Measurements from ENCODE around the gene CD320. TPM values are rescaled to one million over a fixed set of nuclear protein-coding genes. Genes with fewer than 3 reads are reported as not detected.

Gene CD320
- polyA plus RNA-seq, 2 of the 4 experiments (the other 2 are of a cell fraction): 28.8 to 54.1 TPM

DNA sequence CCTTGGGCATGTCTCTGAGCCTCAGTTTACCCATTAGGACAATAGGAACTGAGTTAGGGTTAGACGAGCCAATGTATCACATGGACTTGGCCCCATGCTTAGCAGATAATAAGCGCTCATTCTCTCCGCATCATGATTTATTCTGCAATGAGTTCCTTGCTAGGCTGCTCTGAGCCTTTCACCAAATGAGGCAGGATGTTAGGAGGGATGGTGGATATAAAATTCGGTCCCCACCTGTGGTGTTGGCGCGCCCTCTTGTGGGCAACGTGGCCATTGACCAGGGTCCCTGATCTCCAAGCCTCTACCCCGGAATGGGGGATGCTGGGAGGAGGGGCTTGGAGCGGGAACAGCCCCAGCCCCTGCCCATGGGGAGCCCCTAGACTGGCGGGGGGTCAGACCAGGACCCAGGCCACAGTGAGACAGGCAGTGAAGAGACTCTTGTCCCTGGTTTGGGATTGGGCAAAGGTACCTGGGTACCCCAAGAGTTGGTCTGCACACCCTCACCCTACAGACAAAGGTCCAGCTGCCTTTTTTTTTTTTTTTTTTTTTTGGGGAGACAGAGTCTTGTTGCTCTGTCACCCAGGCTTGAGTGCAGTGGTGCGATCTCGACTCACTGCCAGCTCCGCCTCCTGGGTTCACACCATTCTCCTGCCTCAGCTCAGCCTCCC is 55.1 kb downstream of the CD320 start:
- WGBS (ENCODE audit: missing lambda C conversion rate): 7% methylated on average over 10 of the region's 13 CpGs
- TF ChIP-seq, protein P1, sequence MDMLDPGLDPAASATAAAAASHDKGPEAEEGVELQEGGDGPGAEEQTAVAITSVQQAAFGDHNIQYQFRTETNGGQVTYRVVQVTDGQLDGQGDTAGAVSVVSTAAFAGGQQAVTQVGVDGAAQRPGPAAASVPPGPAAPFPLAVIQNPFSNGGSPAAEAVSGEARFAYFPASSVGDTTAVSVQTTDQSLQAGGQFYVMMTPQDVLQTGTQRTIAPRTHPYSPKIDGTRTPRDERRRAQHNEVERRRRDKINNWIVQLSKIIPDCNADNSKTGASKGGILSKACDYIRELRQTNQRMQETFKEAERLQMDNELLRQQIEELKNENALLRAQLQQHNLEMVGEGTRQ (IDR thresholded peaks at IDR 0.05): no peak
- TF ChIP-seq, protein P2, sequence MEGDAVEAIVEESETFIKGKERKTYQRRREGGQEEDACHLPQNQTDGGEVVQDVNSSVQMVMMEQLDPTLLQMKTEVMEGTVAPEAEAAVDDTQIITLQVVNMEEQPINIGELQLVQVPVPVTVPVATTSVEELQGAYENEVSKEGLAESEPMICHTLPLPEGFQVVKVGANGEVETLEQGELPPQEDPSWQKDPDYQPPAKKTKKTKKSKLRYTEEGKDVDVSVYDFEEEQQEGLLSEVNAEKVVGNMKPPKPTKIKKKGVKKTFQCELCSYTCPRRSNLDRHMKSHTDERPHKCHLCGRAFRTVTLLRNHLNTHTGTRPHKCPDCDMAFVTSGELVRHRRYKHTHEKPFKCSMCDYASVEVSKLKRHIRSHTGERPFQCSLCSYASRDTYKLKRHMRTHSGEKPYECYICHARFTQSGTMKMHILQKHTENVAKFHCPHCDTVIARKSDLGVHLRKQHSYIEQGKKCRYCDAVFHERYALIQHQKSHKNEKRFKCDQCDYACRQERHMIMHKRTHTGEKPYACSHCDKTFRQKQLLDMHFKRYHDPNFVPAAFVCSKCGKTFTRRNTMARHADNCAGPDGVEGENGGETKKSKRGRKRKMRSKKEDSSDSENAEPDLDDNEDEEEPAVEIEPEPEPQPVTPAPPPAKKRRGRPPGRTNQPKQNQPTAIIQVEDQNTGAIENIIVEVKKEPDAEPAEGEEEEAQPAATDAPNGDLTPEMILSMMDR (IDR thresholded peaks at IDR 0.05): peak; percentile 80
- TF ChIP-seq SMC3 (IDR thresholded peaks at IDR 0.05) (peak; percentile 88), RAD21 (conservative IDR thresholded peaks at IDR 0.05 in 1 of 2, IDR thresholded peaks at IDR 0.05 in 1 of 2) (peak; percentile 94 to 95), ZC3H11A (IDR thresholded peaks at IDR 0.05) (no peak), RARB (CRISPR knock-in tag; IDR thresholded peaks at IDR 0.05) (no peak), ZFP36 (IDR thresholded peaks at IDR 0.05; ENCODE audit: borderline replicate concordance, partially characterized antibody) (no peak), ESRRA (IDR thresholded peaks at IDR 0.05; ENCODE audit: borderline replicate concordance, low read length) (no peak), TP53 (CRISPR knock-in tag; IDR thresholded peaks at IDR 0.05) (no peak), KDM5A (IDR thresholded peaks at IDR 0.05) (no peak)
- TF ChIP-seq, protein P3, sequence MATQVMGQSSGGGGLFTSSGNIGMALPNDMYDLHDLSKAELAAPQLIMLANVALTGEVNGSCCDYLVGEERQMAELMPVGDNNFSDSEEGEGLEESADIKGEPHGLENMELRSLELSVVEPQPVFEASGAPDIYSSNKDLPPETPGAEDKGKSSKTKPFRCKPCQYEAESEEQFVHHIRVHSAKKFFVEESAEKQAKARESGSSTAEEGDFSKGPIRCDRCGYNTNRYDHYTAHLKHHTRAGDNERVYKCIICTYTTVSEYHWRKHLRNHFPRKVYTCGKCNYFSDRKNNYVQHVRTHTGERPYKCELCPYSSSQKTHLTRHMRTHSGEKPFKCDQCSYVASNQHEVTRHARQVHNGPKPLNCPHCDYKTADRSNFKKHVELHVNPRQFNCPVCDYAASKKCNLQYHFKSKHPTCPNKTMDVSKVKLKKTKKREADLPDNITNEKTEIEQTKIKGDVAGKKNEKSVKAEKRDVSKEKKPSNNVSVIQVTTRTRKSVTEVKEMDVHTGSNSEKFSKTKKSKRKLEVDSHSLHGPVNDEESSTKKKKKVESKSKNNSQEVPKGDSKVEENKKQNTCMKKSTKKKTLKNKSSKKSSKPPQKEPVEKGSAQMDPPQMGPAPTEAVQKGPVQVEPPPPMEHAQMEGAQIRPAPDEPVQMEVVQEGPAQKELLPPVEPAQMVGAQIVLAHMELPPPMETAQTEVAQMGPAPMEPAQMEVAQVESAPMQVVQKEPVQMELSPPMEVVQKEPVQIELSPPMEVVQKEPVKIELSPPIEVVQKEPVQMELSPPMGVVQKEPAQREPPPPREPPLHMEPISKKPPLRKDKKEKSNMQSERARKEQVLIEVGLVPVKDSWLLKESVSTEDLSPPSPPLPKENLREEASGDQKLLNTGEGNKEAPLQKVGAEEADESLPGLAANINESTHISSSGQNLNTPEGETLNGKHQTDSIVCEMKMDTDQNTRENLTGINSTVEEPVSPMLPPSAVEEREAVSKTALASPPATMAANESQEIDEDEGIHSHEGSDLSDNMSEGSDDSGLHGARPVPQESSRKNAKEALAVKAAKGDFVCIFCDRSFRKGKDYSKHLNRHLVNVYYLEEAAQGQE (IDR thresholded peaks at IDR 0.05): no peak
- ATAC-seq: peak; percentile 87 to 93
- peak; percentile 68 to 74 for DNase-seq (ENCODE audit: low read depth in 1 of 2, low spot score in 1 of 2)
- no peak for FAIRE-seq
- CTCF ChIA-PET: interaction anchor here (0.7 to 4.6 kb wide), 37 partner anchors 9 to 890 kb away, joined by 3 to 64 read pairs (median 4); partner anchors contain the start of gene TIMM44
- no peaks in the 10 kb centered on the region for H3K9me3 ChIP-seq
- H3K27ac ChIP-seq: no peak overlapping the region
- H3K4me1 ChIP-seq: no peaks in the 10 kb centered on the region
- POLR2A ChIA-PET: interaction anchor here (0.7 to 1.0 kb wide), 2 partner anchors 98 to 309 kb away, joined by 4 read pairs; partner anchors contain the start of gene TIMM44
- H3K4me3 ChIP-seq: no peak overlapping the region
- H3K4me2 ChIP-seq: no peak overlapping the region

Other genes with a start within 250 kb of the CD320 start
- 0.01 TPM in 1 of 2 replicates, not detected in the other for gene FBN3, start 158.8 kb downstream of the CD320 start, polyA plus RNA-seq (2011; rRNA removed)
- not detected in 3 replicates for gene FBN3, start 158.8 kb downstream of the CD320 start, polyA plus RNA-seq (2017; fragmentation: RNase III; extraction: RNeasy Plus Mini Kit Qiagen cat#74134 plus additional on column Dnase treatment)
- gene CERS4, start 99.0 kb downstream of the CD320 start, polyA plus RNA-seq (2011; rRNA removed): 5.0 and 5.9 TPM in 2 replicates
- 1.5 to 2.4 TPM (median 2.1 TPM) in 3 replicates for gene CERS4, start 99.0 kb downstream of the CD320 start, polyA plus RNA-seq (2017; fragmentation: RNase III; extraction: RNeasy Plus Mini Kit Qiagen cat#74134 plus additional on column Dnase treatment)
- 29.7 and 44.5 TPM in 2 replicates for gene NDUFA7, start 13.0 kb upstream of the CD320 start, polyA plus RNA-seq (2011; rRNA removed)
- gene NDUFA7, start 13.0 kb upstream of the CD320 start, polyA plus RNA-seq (2017; fragmentation: RNase III; extraction: RNeasy Plus Mini Kit Qiagen cat#74134 plus additional on column Dnase treatment): 29.0 to 44.0 TPM (median 40.2 TPM) in 3 replicates
- 374 and 406 TPM in 2 replicates for gene RPS28, start 13.1 kb upstream of the CD320 start, polyA plus RNA-seq (2011; rRNA removed)
- gene RPS28, start 13.1 kb upstream of the CD320 start, polyA plus RNA-seq (2017; fragmentation: RNase III; extraction: RNeasy Plus Mini Kit Qiagen cat#74134 plus additional on column Dnase treatment): 399 to 449 TPM (median 404 TPM) in 3 replicates
- gene KANK3, start 34.9 kb upstream of the CD320 start, polyA plus RNA-seq (2011; rRNA removed): 1.0 and 1.2 TPM in 2 replicates
- 1.5 to 1.6 TPM (median 1.5 TPM) in 3 replicates for gene KANK3, start 34.9 kb upstream of the CD320 start, polyA plus RNA-seq (2017; fragmentation: RNase III; extraction: RNeasy Plus Mini Kit Qiagen cat#74134 plus additional on column Dnase treatment)
- gene ANGPTL4, start 55.8 kb upstream of the CD320 start, polyA plus RNA-seq (2011; rRNA removed): 30.8 and 32.6 TPM in 2 replicates
- gene ANGPTL4, start 55.8 kb upstream of the CD320 start, polyA plus RNA-seq (2017; fragmentation: RNase III; extraction: RNeasy Plus Mini Kit Qiagen cat#74134 plus additional on column Dnase treatment): 12.3 to 18.1 TPM (median 15.1 TPM) in 3 replicates
- gene RAB11B, start 82.0 kb upstream of the CD320 start, polyA plus RNA-seq (2011; rRNA removed): 22.3 and 25.1 TPM in 2 replicates
- 86.7 to 95.7 TPM (median 93.7 TPM) in 3 replicates for gene RAB11B, start 82.0 kb upstream of the CD320 start, polyA plus RNA-seq (2017; fragmentation: RNase III; extraction: RNeasy Plus Mini Kit Qiagen cat#74134 plus additional on column Dnase treatment)
- gene MARCHF2, start 104.9 kb upstream of the CD320 start, polyA plus RNA-seq (2011; rRNA removed): 12.4 and 12.8 TPM in 2 replicates
- 13.1 to 15.3 TPM (median 13.2 TPM) in 3 replicates for gene MARCHF2, start 104.9 kb upstream of the CD320 start, polyA plus RNA-seq (2017; fragmentation: RNase III; extraction: RNeasy Plus Mini Kit Qiagen cat#74134 plus additional on column Dnase treatment)
- 94.1 and 168 TPM in 2 replicates for gene HNRNPM, start 136.6 kb upstream of the CD320 start, polyA plus RNA-seq (2011; rRNA removed)
- gene HNRNPM, start 136.6 kb upstream of the CD320 start, polyA plus RNA-seq (2017; fragmentation: RNase III; extraction: RNeasy Plus Mini Kit Qiagen cat#74134 plus additional on column Dnase treatment): 334 to 352 TPM (median 348 TPM) in 3 replicates
- gene PRAM1, start 194.3 kb upstream of the CD320 start, polyA plus RNA-seq (2011; rRNA removed): 0.07 TPM in 1 of 2 replicates, not detected in the other
- gene PRAM1, start 194.3 kb upstream of the CD320 start, polyA plus RNA-seq (2017; fragmentation: RNase III; extraction: RNeasy Plus Mini Kit Qiagen cat#74134 plus additional on column Dnase treatment): 0.08 to 0.28 TPM (median 0.13 TPM) in 3 replicates
- gene ZNF414, start 205.8 kb upstream of the CD320 start, polyA plus RNA-seq (2011; rRNA removed): 2.8 and 3.3 TPM in 2 replicates
- 20.0 to 22.1 TPM (median 21.5 TPM) in 3 replicates for gene ZNF414, start 205.8 kb upstream of the CD320 start, polyA plus RNA-seq (2017; fragmentation: RNase III; extraction: RNeasy Plus Mini Kit Qiagen cat#74134 plus additional on column Dnase treatment)

Measured in A549 (cell line).